GM18868 (cell line): ENCODE measurements around the gene RGS14.

Source experiments
- ATAC-seq: cut with Tn5 transposase; IDR thresholded peaks from one replicate; pipeline ENCODE4 v1.9.1; 2021; ENCODE audit warnings: mild to moderate bottlenecking, moderate library complexity; ENCODE audit not compliant: unreplicated experiment

RGS14 gene

GRCh38 chr5:177357459-177358351, at the start of gene RGS14:
TSS of gene RGS14 (plus strand) at chr5:177357924. CDS start at chr5:177358025, 101 bp downstream.
- ATAC-seq: peak; percentile 85

DNA sequence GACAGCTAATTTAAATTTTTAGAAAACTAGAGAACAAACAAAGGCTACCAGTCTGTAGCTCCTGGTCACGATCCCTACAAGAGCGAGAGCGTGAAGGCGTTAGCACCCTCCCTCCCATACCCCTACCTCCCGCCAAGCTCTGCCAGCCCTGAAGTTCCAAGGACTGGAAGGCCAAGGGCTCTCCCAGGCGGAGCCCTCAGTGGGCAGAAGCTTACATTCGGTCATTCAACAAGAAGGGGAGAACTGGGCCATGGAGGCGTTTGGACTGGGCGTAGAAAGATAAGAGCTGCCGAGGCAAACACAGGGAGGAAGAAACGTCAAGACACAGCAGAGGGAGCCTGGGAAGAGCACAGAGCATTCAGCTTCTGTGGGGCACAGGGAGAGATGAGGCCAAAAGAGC, 49.0 kb upstream of the RGS14 start:
- ATAC-seq: no peak

- no peak for ATAC-seq
Measured at GRCh38 chr5:177309351-177310191, 48.2 kb upstream of the RGS14 start.

- no peak for ATAC-seq
Measured at GRCh38 chr5:177310332-177310731, 47.4 kb upstream of the RGS14 start.

DNA sequence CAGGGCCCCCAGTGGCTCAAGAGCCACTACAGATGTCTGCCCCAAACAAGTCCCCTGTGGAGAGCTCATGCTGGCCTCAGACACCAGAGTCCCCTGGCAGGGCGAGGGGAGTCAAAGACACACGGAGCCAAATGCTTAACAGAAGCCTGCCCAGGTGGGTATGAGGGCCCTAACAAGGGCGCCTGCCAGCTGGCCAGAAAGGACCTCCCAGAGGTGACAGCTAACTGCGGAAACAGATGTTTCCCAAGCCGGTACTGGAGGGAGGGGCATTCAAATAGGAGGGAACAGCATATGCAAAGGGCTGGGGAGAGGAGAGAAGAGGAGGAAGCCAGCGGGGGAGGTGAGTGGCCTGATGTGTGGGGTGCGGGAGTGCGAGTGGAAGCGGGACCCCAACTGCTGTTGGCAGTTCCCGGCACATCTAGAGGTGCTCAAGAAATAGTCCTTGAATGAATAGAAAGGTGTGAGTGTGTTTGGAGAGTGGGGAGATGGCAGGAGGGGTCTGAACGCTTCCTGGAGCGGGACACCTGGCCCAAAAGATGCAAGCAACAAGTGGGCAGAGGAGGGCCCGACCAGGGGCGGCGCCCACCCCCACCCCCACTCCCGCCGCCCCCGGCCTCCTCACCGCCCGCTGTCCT, 46.9 kb upstream of the RGS14 start:
- no peak for ATAC-seq

DNA sequence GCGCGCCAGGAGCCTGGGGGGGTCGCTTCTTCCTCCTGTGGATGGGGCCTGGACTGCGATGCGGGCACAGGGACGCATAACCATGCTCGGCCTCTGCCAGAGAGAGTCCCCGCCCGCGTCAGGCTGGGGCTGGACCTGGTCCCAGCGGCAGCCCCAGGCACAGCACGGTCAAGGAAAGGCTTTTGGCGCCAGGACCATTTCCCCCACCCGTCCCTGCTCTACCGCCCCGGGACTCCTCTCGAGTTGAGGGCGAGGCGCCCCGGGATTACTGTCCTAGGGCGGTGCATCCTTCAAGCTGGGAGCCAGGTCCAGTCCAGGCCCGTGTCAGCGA, 46.4 kb upstream of the RGS14 start:
- no peak for ATAC-seq

DNA sequence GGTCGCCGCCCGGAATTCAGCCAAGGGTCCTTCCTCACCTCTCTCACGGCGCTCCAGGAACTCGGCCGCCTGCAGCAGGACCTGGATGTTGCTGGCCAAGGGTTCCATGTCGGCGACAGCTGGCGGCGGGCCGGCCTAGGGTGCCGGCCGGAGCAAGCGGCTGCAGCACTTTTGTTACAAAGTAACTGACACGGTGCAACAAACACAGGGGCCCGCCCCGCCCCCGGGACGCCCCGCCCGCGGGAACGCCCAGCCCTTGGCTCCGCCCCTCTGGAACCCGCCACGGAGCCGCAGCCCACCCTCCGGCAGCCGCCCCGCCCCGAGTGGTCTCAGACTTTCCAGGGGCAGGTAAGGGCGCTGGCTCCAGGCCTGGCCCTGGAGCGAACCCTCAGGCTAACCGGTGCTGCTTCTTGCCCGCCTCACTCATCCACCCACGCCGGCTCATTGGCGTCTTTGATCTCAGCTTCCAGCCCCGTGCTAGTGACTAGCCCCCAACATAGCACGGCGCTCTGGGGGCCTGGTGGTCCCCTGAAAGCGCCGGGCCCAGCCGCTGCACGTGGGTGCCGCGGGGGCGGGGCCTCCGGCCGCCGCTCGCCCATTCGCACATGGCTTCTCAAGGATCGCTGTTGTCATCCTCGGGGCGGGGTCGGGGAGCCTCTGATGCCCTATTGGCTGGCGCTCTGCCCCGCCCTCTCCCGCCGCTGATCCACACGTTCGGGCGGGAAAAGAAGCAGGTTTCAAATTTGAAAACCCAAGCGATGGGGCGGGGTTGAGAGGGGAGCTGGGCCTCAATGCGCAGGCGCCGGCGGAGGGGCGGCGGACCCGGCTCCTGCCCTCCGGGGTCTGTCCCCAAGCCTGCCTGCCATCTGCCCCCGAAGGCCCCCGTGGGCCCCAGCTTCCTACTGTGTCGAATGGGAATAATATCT, 45.7 kb upstream of the RGS14 start, which contains the start of gene MXD3:
Gene MXD3, minus strand, starts transcription at position 176 of the 926 bp plus-strand sequence. Its CDS starts 68 bp downstream, at position 108.
- ATAC-seq: peak; percentile 79

DNA sequence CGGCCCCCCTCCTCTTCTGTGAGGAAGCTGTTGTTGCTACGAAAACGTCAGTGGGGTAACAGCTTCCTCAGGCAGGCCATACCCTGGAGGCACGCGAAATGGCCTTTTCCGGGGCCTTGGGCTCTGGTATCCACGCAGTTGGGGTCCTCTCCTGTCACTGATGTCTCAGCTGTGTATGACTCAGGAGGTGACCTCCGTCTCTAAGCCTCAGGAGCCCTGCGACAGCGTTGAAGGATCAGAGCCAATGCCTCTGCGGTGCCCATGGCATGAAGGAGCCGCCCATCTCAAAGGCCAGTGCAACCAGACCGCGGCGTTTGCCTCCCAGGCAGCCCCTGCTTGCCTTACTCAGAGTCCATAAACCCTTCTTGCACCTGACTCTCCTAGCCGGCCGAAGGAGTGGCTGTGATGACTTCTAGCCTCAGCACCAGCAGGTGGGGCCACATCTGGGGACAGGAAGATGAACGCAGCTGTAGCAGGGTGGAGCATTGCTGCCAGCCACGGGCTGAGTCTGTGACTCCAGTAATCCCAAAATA, 45.0 kb upstream of the RGS14 start:
- ATAC-seq: peak; percentile 13

DNA sequence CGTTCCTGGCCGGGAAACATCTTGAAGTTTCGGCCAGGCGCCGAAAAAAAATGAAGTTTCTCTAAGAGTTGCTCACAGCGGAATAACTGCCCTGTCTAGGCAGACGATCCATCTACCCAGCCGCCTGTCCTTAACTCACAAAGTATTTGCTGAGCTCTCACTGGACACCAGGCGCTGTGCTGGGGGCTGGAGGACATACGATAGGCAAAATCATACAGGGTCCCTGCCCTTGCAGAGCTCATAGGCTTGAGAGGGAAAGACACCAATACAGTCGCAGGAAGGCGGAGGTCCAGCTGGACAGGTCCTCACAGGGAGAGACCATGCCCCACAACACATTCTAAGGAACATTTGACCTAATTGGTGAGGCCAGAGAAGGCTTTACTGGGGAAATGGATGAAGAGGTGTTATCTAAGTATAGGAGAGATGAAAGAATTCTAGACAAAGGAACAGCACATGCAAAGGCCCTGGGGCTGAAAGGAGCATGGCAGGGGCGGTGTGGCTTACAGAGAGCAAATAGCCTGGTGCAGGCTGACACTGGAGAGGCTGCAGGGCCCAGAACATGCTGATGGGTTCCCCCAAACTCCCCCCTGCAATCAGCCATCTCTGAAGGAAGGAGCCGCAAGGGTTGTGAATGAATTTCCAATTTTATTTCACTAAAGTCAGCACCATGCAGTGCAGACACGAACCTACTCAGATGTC, 44.0 kb upstream of the RGS14 start:
- ATAC-seq: no peak

DNA sequence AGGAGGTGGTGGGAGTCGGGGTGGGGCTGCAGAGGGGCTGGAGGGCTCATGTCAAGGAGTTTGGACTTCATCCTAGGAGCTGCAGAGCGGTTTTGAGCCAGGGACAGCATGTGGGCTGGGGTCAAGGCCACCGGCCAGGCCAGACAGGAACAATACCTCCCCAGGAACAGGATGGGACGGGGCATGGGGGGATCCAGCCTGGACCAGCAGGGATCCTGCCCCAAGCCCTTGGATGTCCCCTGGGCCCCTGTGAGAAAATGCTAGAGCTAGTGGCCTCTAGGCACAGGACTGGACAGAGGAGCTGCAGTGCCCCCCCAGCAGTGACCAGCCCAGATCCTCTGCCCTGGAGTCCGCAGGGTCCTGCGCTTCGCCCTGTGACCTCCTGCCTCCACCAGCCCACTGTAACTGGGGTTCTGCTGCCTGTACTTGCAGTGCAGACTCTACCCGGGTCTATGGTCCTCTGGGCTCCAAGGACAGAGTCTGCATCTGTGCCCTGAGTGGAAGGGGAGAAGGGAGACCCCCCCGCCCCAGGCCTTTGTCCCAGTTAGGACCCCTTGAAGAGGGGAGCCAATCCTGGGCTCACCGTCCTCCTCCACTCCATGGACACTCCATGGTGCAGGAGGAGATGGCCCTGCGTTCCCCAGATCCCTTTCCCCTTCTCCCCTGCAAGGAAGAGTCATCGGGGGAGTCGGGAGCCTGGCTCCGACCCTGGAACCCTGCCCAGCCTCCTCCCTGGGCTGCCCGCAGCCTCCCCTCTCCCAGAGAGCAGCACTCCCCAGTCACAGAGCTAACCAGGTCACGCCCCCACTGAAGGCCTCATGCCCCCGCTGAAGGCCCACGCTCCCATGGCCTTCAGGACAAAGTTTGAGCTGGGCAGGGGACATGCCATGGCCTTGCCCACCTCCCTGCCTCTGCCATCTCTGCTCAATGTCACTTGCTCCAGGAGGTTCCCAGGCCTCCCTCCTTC, 43.1 kb upstream of the RGS14 start:
- no peak for ATAC-seq

DNA sequence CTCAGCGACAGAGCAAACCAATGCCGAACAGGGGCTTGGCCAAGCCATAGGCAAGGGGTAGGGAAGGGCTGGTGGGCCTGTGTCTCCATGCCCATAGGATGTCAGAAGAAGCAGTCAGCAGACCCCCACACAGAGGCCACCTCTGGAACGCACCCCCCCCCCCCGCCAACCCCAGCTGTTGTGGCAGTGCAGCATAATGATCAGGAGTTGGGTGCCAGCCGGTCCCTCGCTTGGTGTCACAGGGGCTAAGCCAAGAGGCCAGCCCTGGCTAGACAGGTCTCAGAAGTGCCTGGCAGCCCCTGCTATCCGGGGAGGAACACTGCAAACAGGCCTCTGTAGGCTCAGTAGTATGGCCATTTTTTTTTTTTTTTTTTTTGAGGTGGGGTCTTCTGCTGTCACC, 42.3 kb upstream of the RGS14 start:
- ATAC-seq: no peak

- no peak for ATAC-seq
Measured at GRCh38 chr5:177316005-177316404, 41.7 kb upstream of the RGS14 start.

DNA sequence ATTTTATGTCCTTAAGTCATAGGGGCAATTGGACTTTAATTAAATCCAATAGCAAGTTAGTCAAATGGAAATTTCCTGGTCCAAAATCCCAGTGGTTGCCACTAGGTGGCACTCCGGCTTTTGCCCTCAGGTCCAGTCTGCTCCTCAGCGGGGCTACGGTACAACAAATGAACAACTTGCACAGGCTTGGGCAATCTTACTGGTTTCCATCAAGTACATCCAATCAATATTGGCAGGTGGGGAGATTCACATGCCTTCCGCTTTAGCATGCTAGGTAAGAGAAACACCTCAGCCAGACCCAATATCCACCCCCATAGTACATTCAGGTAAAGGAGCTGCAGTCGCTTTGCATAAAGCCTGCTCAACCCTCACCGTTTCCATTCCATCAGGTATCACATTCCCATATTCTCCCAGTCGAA, 39.8 kb upstream of the RGS14 start:
- peak; percentile 48 for ATAC-seq

DNA sequence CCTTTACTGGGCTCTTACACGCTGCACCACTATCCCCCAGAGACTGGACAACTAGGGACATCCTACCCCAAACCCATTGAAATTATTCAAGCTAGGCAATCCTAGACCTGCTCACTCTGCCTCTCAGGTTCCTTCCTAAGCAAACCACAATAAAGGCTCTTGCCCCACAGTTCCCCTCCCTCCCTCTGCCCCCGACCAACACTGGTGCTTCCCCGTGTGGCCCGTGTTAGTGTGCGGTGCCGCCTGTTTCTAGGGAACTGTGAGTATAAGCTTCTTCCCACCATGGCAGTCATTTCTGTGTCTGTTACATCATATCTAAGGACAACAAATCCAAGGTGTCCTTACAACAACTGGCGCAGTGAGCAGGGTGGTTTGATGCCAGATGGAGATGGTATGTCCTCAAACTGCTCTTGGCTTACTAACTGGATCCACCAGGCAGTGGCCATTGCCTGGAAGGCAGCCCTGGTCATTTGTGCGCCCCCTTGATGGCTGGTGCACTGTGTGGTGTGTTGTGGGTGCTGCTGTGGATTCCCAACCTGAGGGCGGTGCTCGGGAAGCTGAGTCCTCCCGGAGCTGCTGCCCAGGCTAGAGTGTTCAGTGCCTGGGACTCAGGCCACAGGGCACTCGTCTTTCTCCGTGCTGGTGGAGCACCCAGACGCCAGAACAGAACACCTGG, 37.7 kb upstream of the RGS14 start:
- no peak for ATAC-seq

DNA sequence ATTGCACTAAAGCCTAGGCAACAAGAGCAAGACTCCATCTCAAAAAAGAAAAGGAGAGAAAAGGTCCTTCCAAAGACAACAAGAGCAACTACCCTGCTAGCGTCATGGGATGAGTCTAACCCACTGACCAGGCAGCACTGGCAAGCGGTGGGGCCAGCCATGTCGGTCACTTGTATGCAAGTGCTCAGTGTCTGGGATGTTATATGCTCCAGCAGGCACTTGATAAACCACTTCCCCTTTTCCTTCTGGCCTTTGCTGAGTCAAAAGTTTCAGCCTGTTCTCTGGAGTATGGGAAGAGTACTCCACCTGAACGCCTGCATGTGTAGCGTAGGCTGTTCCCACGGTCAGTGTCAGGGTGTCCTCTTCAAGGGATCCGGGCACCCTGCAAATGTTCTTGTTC, 36.8 kb upstream of the RGS14 start:
- no peak for ATAC-seq

GRCh38 chr5:177325868-177326381, 31.8 kb upstream of the RGS14 start:
- ATAC-seq: no peak
